ENCODE measurements around the gene NPFFR2. TPM values are rescaled to one million over a fixed set of nuclear protein-coding genes. Genes with fewer than 3 reads are reported as not detected.

The NPFFR2 gene
- total and polyA plus RNA-seq, 2 experiments from 2014 or later = 0.28 to 2.9 TPM

GRCh38 chr4:72077346-72077745, 45.5 kb downstream of the NPFFR2 start:
- H3K36me3 Mint-ChIP-seq (ENCODE audit: low read depth) = no peaks in the 10 kb centered on the region
- no peak overlapping the region for H3K4me3 ChIP-seq
- H4K20me1 ChIP-seq (replicated peaks; ENCODE audit: insufficient read depth) = no peaks in the 10 kb centered on the region
- H3K4me3 Mint-ChIP-seq = no peak overlapping the region
- no peaks in the 10 kb centered on the region for H3K36me3 ChIP-seq (ENCODE audit: insufficient read depth)
- H2AFZ ChIP-seq = no peak overlapping the region
- H3K27me3 Mint-ChIP-seq (ENCODE audit: insufficient read depth, low read depth, poor library complexity) = no peaks in the 10 kb centered on the region
- H3K79me2 ChIP-seq (replicated peaks; ENCODE audit: insufficient read depth) = no peaks in the 10 kb centered on the region
- no peaks in the 10 kb centered on the region for H3K9me3 Mint-ChIP-seq
- H3K27me3 ChIP-seq (ENCODE audit: insufficient read depth) = no peaks in the 10 kb centered on the region
- H3K4me2 ChIP-seq = no peak overlapping the region
- ATAC-seq (no peak), DNase-seq (ENCODE audit: low spot score) (no peak)
- no peak overlapping the region for H3K27ac ChIP-seq (ENCODE audit: low read depth)
- H3K4me1 ChIP-seq (ENCODE audit: insufficient read depth) = no peaks in the 10 kb centered on the region
- no peaks in the 10 kb centered on the region for H3K4me1 Mint-ChIP-seq
- no peaks in the 10 kb centered on the region for H3F3A ChIP-seq (replicated peaks; ENCODE audit: low read depth)
- no peaks in the 10 kb centered on the region for H3K9me2 ChIP-seq (ENCODE audit: insufficient read depth)
- no peak overlapping the region for H3K27ac Mint-ChIP-seq
- TF ChIP-seq POLR2AphosphoS5 (IDR thresholded peaks at IDR 0.05; ENCODE audit: low read depth) (no peak), EZH2 (IDR thresholded peaks at IDR 0.05; ENCODE audit: low read depth, unreplicated experiment) (no peak), STAT1 (IDR thresholded peaks at IDR 0.05; ENCODE audit: unreplicated experiment) (no peak), CTCF (conservative IDR thresholded peaks at IDR 0.05; ENCODE audit: low read depth in 2 of 2) (no peak), CREB1 (CRISPR knock-in tag; IDR thresholded peaks at IDR 0.05; ENCODE audit: low read depth) (no peak), NANOG (IDR thresholded peaks at IDR 0.05; ENCODE audit: borderline replicate concordance) (no peak), ZNF331 (CRISPR knock-in tag; IDR thresholded peaks at IDR 0.05; ENCODE audit: low read depth) (no peak), REST (IDR thresholded peaks at IDR 0.05; ENCODE audit: unreplicated experiment) (no peak), ZNF462 (CRISPR knock-in tag; IDR thresholded peaks at IDR 0.05) (no peak), JUNB (IDR thresholded peaks at IDR 0.05; ENCODE audit: unreplicated experiment) (no peak), ZNF114 (CRISPR knock-in tag; IDR thresholded peaks at IDR 0.05) (no peak), EZH2phosphoT487 (IDR thresholded peaks at IDR 0.05; ENCODE audit: unreplicated experiment) (no peak)
- TF ChIP-seq, protein P1, sequence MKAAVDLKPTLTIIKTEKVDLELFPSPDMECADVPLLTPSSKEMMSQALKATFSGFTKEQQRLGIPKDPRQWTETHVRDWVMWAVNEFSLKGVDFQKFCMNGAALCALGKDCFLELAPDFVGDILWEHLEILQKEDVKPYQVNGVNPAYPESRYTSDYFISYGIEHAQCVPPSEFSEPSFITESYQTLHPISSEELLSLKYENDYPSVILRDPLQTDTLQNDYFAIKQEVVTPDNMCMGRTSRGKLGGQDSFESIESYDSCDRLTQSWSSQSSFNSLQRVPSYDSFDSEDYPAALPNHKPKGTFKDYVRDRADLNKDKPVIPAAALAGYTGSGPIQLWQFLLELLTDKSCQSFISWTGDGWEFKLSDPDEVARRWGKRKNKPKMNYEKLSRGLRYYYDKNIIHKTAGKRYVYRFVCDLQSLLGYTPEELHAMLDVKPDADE (IDR thresholded peaks at IDR 0.05) = no peak

Data from GM23338 (cell line).